Natural killer cell (primary cell): Measurements from ENCODE around the gene STX1A. TPM values are rescaled to one million over a fixed set of nuclear protein-coding genes. Genes with fewer than 3 reads are reported as not detected.
"Not testable (repeated sequence)": the region's sequence is repeated elsewhere in the genome, so short reads cannot be mapped to it uniquely, and the experiment has no call there.

Source experiments
- ATAC-seq, 3 donors: fragments of 150-1000 bp in 2 of 3; fragments of 200-7000 bp in 1 of 3; cut with Tn5 transposase; 1 replicate in 1 of 3; 2 replicates in 2 of 3; pipeline ENCODE4 v1.10.0; 2021; ENCODE audit warnings: mild to moderate bottlenecking in 2 of 3, moderate library complexity in 2 of 3
- DNase-seq, 2 donors: peaks; one replicate each; pipeline versions ENCODE4 v3.0.0 to v3.0.0-alpha.2; 2013 to 2021; ENCODE audit warnings: mixed read lengths in 1 of 2
- H3K27ac ChIP-seq: one replicate; pipeline ENCODE4 v1.5.1; 2013; ENCODE audit warnings: mild to moderate bottlenecking, low read length
- H3K27me3 ChIP-seq: one replicate; pipeline ENCODE4 v1.6.1; 2013; ENCODE audit warnings: low read length; ENCODE audit not compliant: control insufficient read depth, insufficient read depth
- H3K36me3 ChIP-seq: one replicate; pipeline ENCODE4 v1.6.1; 2013; ENCODE audit warnings: low read length; ENCODE audit not compliant: control insufficient read depth, insufficient read depth
- H3K4me1 ChIP-seq: one replicate; pipeline ENCODE4 v1.6.1; 2013; ENCODE audit warnings: low read length; ENCODE audit not compliant: control insufficient read depth, insufficient read depth
- H3K4me3 ChIP-seq: one replicate; pipeline ENCODE4 v1.5.1; 2013; ENCODE audit warnings: low read length
- H3K9me3 ChIP-seq: one replicate; pipeline ENCODE4 v1.6.1; 2013; ENCODE audit warnings: low read length; ENCODE audit not compliant: control insufficient read depth, insufficient read depth
- H3K27ac Mint-ChIP-seq, 2 donors: one replicate each; pipeline ENCODE4 v1.8.0; 2022; ENCODE audit warnings: mild to moderate bottlenecking in 2 of 2, mixed read lengths in 2 of 2, moderate library complexity in 1 of 2
- H3K27me3 Mint-ChIP-seq, 2 donors: one replicate each; pipeline ENCODE4 v1.8.0; 2022; ENCODE audit warnings: low read depth in 2 of 2, mixed read lengths in 2 of 2
- H3K36me3 Mint-ChIP-seq: one replicate; pipeline ENCODE4 v1.8.0; 2022; ENCODE audit warnings: mixed read lengths
- H3K4me1 Mint-ChIP-seq, 2 donors: one replicate each; pipeline ENCODE4 v1.8.0; 2022; ENCODE audit warnings: mixed read lengths in 2 of 2
- H3K4me3 Mint-ChIP-seq: one replicate; pipeline ENCODE4 v1.8.0; 2022; ENCODE audit warnings: mild to moderate bottlenecking, moderate library complexity, mixed read lengths
- H3K9me3 Mint-ChIP-seq, 2 donors: one replicate each; pipeline ENCODE4 v1.8.0; 2022; ENCODE audit warnings: mixed read lengths in 2 of 2
- WGBS: methylation state at CpG from one replicate; pipeline ENCODE4 v1.1.7; 2013; ENCODE audit warnings: missing lambda C conversion rate; ENCODE audit not compliant: insufficient coverage; 5-methylcytosine and 5-hydroxymethylcytosine counted together
- intact Hi-C: fragments of 100-400 bp; cut with micrococcal nuclease; formaldehyde crosslinking; loops from one replicate; pipeline ENCODE4 v1.14.2; 2022
- total RNA-seq, 4 donors: library from RNA; stranded (reverse); fragments of 120-200 nt in 1 of 4; gene quantifications; one replicate each; pipeline versions ENCODE4 v1.2.3 to v1.2.4, GENCODE V29; 2013 to 2022
- TF ChIP-seq, protein P1 (sequence below): fragments of 200-600 bp; IDR thresholded peaks from one replicate; pipeline ENCODE4 v1.8.0; 2022; ENCODE audit warnings: antibody characterized with exemption

STX1A gene
- total RNA-seq, 3 donors from 2014 or later (not counting 1 experiment from before 2014, with no cell fraction given): 13.2 to 20.4 (median 14.7) TPM

DNA sequence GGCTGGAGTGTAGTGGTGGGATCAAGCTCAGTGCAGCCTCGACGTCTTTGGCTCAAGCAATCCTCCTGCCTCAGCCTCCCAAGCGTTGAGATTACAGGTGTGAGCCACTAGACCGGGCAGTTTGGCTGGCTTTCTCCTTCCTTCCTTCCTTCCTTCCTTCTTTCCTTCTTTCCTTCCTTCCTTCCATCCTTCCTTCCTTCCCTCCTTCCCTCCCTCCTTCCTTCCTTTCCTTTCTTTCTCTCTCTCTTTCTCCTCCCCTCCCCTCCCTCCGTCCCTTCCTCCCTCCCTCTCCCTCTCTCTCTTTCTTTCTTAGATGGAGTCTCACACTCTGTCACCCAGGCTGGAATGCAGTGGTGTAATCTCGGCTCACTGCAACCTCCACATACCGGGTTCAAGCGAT lies 59.5 kb downstream of the STX1A start:
- no peaks in the 10 kb centered on the region for H3K36me3 ChIP-seq
- DNase-seq (no peak), ATAC-seq (no peak)
- 76% methylated on average over 8 of the region's 8 CpGs for WGBS
- no peak overlapping the region for H3K4me3 ChIP-seq
- peaks cover 0 to 4% of the 10 kb centered on the region in 2 donors for H3K9me3 Mint-ChIP-seq
- H3K9me3 ChIP-seq: peaks cover 4% of the 10 kb centered on the region
- TF ChIP-seq, protein P1, sequence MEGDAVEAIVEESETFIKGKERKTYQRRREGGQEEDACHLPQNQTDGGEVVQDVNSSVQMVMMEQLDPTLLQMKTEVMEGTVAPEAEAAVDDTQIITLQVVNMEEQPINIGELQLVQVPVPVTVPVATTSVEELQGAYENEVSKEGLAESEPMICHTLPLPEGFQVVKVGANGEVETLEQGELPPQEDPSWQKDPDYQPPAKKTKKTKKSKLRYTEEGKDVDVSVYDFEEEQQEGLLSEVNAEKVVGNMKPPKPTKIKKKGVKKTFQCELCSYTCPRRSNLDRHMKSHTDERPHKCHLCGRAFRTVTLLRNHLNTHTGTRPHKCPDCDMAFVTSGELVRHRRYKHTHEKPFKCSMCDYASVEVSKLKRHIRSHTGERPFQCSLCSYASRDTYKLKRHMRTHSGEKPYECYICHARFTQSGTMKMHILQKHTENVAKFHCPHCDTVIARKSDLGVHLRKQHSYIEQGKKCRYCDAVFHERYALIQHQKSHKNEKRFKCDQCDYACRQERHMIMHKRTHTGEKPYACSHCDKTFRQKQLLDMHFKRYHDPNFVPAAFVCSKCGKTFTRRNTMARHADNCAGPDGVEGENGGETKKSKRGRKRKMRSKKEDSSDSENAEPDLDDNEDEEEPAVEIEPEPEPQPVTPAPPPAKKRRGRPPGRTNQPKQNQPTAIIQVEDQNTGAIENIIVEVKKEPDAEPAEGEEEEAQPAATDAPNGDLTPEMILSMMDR: no peak
- H3K27ac ChIP-seq: no peak overlapping the region
- H3K4me1 ChIP-seq: no peaks in the 10 kb centered on the region
- H3K4me3 Mint-ChIP-seq: no peak overlapping the region
- H3K4me1 Mint-ChIP-seq: no peaks in the 10 kb centered on the region
- no peak overlapping the region for H3K27ac Mint-ChIP-seq
- no peaks in the 10 kb centered on the region for H3K36me3 Mint-ChIP-seq
- intact Hi-C loops: no loop called here
- peaks cover 23 to 35% of the 10 kb centered on the region in 2 donors for H3K27me3 Mint-ChIP-seq
- peaks cover 8% of the 10 kb centered on the region for H3K27me3 ChIP-seq

DNA sequence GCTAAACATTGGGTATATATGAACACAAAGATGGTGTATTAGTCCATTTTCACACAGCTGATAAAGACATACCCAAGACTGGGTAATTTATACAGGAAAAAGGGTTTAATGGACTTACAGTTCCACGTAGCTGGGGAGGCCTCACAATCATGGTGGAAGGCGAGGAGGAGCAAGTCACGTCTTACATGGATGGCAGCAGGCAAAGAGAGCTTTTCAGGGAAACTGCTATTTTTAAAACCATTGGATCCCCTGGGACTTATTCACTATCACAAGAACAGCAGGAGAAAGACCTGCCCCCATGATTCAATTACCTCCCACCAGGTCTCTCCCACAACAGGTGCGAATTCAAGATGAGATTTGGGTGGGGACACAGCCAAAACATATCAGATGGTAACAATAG lies 64.2 kb downstream of the STX1A start:
- H3K27ac ChIP-seq, ATAC-seq, H3K4me3 ChIP-seq, H3K9me3 ChIP-seq, H3K36me3 ChIP-seq, H3K27me3 ChIP-seq, H3K4me1 ChIP-seq, H3K4me3 Mint-ChIP-seq, intact Hi-C loops, H3K4me1 Mint-ChIP-seq, H3K27ac Mint-ChIP-seq, H3K9me3 Mint-ChIP-seq, DNase-seq, H3K36me3 Mint-ChIP-seq: not testable (repeated sequence)
- WGBS: 87% methylated on average over 3 of the region's 4 CpGs
- peaks cover 19 to 24% of the 10 kb centered on the region in 2 donors for H3K27me3 Mint-ChIP-seq

DNA sequence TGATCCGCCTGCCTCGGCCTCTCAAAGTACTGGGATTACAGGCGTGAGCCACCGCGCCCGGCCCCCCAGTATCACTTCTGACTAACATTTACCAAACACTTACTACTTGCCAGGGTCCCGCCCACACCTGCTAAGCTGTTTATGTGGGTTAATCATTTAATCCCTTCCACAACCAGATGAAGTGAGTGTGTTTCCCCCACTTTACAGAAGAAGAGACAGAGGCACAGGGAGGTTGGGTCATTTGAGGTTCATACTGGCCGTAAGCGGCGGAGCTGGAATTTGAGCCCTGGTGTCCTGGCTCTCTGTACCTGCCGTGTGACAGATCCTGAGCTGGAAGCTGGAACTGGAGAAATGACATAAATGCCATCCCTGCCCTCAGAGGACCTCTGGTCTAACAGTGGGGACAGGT lies 66.9 kb downstream of the STX1A start:
- H3K27ac ChIP-seq: no peak overlapping the region
- H3K27me3 ChIP-seq: peaks cover 15% of the 10 kb centered on the region
- no peak for DNase-seq
- peaks cover 5% of the 10 kb centered on the region for H3K4me1 ChIP-seq
- WGBS: 87% methylated on average over 10 of the region's 11 CpGs
- H3K36me3 Mint-ChIP-seq: no peaks in the 10 kb centered on the region
- H3K27ac Mint-ChIP-seq: no peak overlapping the region
- H3K36me3 ChIP-seq: no peaks in the 10 kb centered on the region
- H3K9me3 ChIP-seq: no peaks in the 10 kb centered on the region
- no peak for ATAC-seq
- intact Hi-C loops: no loop called here
- H3K4me3 Mint-ChIP-seq: no peak overlapping the region
- peaks cover 36 to 41% of the 10 kb centered on the region in 2 donors for H3K27me3 Mint-ChIP-seq
- H3K9me3 Mint-ChIP-seq: no peaks in the 10 kb centered on the region
- peaks cover 0 to 16% of the 10 kb centered on the region in 2 donors for H3K4me1 Mint-ChIP-seq
- no peak overlapping the region for H3K4me3 ChIP-seq
- TF ChIP-seq, protein P1: no peak

DNA sequence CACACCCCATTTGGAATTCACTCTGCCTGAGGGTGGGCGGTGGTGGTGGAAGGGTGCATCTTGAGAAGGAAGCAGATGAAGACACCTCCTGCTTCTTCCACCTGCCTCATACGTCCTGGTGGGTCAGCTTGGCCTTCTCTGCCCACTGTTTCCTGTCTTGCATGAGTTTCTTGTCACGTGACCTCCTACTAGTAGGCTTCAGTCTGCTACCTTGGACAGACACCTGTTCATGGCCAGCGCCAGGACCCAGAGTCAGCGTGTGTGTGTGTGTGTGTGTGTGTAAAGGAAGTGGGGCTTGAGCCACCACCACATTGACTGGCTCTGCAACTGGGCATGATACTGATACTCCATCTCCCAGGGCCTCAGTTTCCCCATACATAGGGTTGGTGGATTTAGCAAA lies 68.9 kb downstream of the STX1A start:
- intact Hi-C loops: no loop called here
- 44% methylated on average over 5 of the region's 5 CpGs for WGBS

More for the DNA sequence above, 68.9 kb downstream of the STX1A start:
- H3K36me3 ChIP-seq: no peaks in the 10 kb centered on the region
- peaks cover 5% of the 10 kb centered on the region for H3K4me1 ChIP-seq
- H3K9me3 Mint-ChIP-seq: no peaks in the 10 kb centered on the region
- ATAC-seq: no peak
- H3K4me1 Mint-ChIP-seq: peaks cover 0 to 16% of the 10 kb centered on the region in 2 donors
- H3K27ac ChIP-seq: no peak overlapping the region
- no peak overlapping the region for H3K4me3 ChIP-seq
- no peaks in the 10 kb centered on the region for H3K9me3 ChIP-seq
- peaks cover 21% of the 10 kb centered on the region for H3K27me3 ChIP-seq
- H3K36me3 Mint-ChIP-seq: no peaks in the 10 kb centered on the region
- peaks cover 44 to 52% of the 10 kb centered on the region in 2 donors for H3K27me3 Mint-ChIP-seq
- no peak for DNase-seq
- no peak overlapping the region for H3K27ac Mint-ChIP-seq
- H3K4me3 Mint-ChIP-seq: no peak overlapping the region
- TF ChIP-seq, protein P1: no peak
